Activated CD4-positive, alpha-beta T cell treated with anti-CD3 and anti-CD28 coated beads, Interleukin-2, amount 10 ng/mL, durations not matched to agents 24 days and 14 days (primary cell): ENCODE measurements around the gene ANKRD1. TPM values are rescaled to one million over a fixed set of nuclear protein-coding genes. Genes with fewer than 3 reads are reported as not detected.
"Not testable (repeated sequence)": the region's sequence is repeated elsewhere in the genome, so short reads cannot be mapped to it uniquely, and the experiment has no call there.

ENCODE experiments used
- DNase-seq: peaks from one replicate; pipeline ENCODE4 v3.0.0; 2022
- H3K27ac Mint-ChIP-seq: one replicate; pipeline ENCODE4 v1.8.0; 2022; ENCODE audit warnings: mild to moderate bottlenecking, mixed read lengths
- H3K27me3 Mint-ChIP-seq: one replicate; pipeline ENCODE4 v1.8.0; 2022; ENCODE audit warnings: mixed read lengths
- H3K36me3 Mint-ChIP-seq: one replicate; pipeline ENCODE4 v1.8.0; 2022; ENCODE audit warnings: low read depth, mild to moderate bottlenecking, mixed read lengths
- H3K4me1 Mint-ChIP-seq: one replicate; pipeline ENCODE4 v1.8.0; 2021; ENCODE audit warnings: mixed read lengths
- H3K4me3 Mint-ChIP-seq: one replicate; pipeline ENCODE4 v1.8.0; 2022; ENCODE audit warnings: mild to moderate bottlenecking, moderate library complexity, mixed read lengths
- H3K9me3 Mint-ChIP-seq: one replicate; pipeline ENCODE4 v1.8.0; 2021; ENCODE audit warnings: mixed read lengths
- intact Hi-C: fragments of 100-400 bp; cut with micrococcal nuclease; formaldehyde crosslinking; loops from one replicate; pipeline ENCODE4 v1.15.1; 2023
- total RNA-seq: library from RNA; stranded (reverse); gene quantifications from 2 replicates; pipeline ENCODE4 v1.2.3, GENCODE V29; 2022

ANKRD1 gene
- total RNA-seq, 1 donor from 2014 or later = not detected

DNA sequence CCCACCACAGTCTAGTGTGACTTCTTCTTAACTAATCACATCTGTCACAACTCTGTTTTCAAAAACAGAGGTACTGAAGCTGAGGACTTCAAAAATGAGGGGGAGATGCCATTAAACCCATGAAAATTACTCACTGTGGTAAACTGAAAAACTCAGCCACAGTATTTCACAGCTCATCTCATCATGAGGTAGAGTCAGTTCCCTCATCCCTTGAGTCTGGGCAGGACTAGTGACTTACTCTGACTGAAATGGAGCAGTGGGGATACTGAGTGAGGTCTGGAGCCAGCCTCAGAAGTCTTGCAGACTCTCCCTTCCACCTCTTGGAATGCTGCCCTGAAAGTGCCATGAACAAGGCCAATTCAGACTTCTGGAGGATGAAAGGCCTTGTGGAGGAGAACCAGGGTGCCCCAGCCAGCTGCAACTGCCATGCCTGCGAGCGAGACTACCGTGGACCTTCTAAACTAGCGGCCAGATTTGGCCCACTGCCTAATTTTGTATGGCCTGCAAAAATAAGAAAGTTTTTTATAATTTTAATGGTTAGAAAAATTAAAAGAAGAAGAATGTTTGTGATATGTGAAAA, 24.7 kb upstream of the ANKRD1 start:
- H3K4me1 Mint-ChIP-seq = peaks cover 16% of the 10 kb centered on the region
- no peak overlapping the region for H3K4me3 Mint-ChIP-seq
- no peak for DNase-seq
- H3K36me3 Mint-ChIP-seq = no peaks in the 10 kb centered on the region
- no peak overlapping the region for H3K27ac Mint-ChIP-seq
- no peaks in the 10 kb centered on the region for H3K27me3 Mint-ChIP-seq
- intact Hi-C loops = no loop called here
- no peaks in the 10 kb centered on the region for H3K9me3 Mint-ChIP-seq

DNA sequence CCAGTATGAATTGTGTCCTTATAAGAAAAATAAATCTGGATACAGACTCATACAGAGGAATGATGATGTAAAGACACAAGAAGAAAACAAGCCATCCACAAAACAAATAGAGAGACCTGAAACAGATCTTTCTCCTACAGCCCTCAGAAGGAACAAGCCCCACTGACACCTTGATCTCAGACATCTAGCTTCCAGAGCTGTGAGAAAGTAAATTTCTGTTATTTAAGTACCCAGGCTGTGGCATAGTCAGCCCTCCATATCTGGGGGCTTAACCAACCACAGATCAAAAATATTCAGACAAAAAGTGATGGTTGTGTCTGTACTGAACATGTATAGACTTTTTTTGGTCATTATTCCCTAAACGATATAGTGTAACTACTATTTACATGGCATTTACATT, 23.9 kb upstream of the ANKRD1 start:
- H3K4me3 Mint-ChIP-seq = no peak overlapping the region
- no peaks in the 10 kb centered on the region for H3K27me3 Mint-ChIP-seq
- no peak overlapping the region for H3K27ac Mint-ChIP-seq
- intact Hi-C loops = no loop called here
- peaks cover 16% of the 10 kb centered on the region for H3K4me1 Mint-ChIP-seq
- DNase-seq = no peak
- no peaks in the 10 kb centered on the region for H3K36me3 Mint-ChIP-seq
- H3K9me3 Mint-ChIP-seq = no peaks in the 10 kb centered on the region

DNA sequence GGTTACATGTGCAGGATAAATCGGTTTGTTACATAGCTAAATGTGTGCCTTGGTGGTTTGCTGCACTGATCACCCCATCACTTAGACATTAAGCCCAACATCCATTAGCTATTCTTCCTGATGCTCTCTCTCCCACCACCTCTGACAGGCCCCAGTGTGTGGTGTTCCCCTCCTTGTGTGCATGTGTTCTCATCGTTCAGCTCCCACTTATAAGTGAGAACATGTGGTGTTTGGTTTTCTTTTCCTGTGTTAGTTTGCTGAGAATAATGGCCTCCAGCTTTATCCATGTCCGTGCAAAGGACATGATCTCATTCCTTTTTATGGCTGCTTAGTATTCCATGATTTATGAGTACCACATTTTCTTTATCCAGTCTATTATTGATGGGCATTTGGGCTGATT, 22.1 kb upstream of the ANKRD1 start:
- H3K9me3 Mint-ChIP-seq, H3K27me3 Mint-ChIP-seq: not testable (repeated sequence)
- peaks cover 16% of the 10 kb centered on the region for H3K4me1 Mint-ChIP-seq

DNA sequence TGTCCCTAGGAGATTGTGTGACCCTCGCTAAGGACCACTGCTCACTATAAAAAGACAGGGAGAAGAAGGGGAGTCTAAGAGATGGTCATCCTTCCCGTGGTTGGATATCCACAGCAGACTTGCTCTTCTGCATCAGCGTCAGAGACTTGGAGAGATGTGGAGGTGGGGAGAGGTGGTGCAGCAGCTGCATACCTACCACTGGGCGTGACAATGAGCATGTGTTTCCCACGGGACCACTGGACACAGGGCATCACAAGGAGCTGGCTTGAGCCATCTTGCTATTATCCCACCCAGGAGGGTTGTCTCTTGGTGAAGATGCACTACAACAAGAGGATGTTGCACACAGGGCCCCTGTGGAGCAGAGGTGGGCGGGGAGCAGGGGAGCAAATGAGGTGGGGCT, 18.8 kb upstream of the ANKRD1 start:
- intact Hi-C loops = no loop called here
- Mint-ChIP-seq H3K27me3 (peaks cover 2% of the 10 kb centered on the region), H3K9me3 (no peaks in the 10 kb centered on the region), H3K4me3 (no peak overlapping the region), H3K36me3 (no peaks in the 10 kb centered on the region), H3K27ac (no peak overlapping the region), H3K4me1 (peaks cover 9% of the 10 kb centered on the region)
- DNase-seq = no peak

More for the DNA sequence above, 22.1 kb upstream of the ANKRD1 start:
- intact Hi-C loops, H3K27ac Mint-ChIP-seq, H3K4me3 Mint-ChIP-seq, H3K36me3 Mint-ChIP-seq, DNase-seq: not testable (repeated sequence)

DNA sequence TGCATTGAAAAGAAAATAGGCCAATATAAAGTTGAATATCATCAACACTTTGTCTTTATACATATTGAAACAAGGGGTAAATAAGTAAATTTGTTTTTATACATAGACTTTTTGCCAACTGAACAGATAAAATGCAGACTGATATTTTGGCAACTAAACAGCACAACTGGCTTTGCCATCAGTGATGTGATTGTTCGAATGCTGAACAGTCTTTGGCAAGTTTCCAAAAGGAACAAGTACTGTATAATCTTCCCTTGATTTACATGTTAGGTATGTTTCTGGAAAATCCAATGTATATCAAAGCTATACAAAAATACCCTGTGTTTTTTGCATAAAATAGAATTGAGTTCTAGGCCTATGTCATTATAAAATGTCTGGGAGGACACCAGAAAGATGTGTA, 18.2 kb upstream of the ANKRD1 start:
- no peak for DNase-seq
- Mint-ChIP-seq H3K27me3 (peaks cover 2% of the 10 kb centered on the region), H3K4me1 (peaks cover 9% of the 10 kb centered on the region)

DNA sequence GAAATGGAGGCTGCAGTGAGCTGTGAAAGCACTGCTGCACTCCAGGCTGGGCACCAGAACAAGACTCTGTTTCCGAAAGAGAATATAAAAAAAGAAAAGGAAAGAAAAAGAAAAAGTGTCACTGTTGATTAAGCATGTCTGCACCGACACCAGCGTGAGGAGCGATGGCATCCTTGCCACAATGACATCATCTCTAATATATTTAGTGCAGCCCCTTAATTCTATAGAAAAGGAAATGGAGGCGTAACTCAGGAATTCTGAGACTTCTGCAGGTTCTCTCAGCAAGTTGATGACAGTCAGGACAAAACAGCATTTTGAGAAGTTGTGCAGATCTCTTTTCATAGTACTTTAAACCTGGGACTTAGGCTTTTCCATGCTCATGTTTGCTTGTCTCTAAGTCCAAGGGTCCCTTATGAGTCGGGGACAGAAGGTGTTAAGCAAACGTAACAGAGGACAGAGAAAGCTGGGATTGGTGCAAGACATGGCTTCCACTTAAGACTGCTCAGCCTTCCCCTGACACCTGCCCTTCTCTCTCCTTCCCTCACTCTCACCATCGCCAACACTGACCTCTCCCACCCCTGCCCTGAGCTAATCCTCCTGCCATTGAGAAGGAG, 16.9 kb upstream of the ANKRD1 start:
- Mint-ChIP-seq H3K9me3 (no peaks in the 10 kb centered on the region), H3K4me3 (no peak overlapping the region), H3K27me3 (peaks cover 10% of the 10 kb centered on the region), H3K4me1 (peaks cover 7% of the 10 kb centered on the region), H3K27ac (no peak overlapping the region), H3K36me3 (no peaks in the 10 kb centered on the region)
- DNase-seq = no peak
- intact Hi-C loops = no loop called here

More for the DNA sequence above, 18.2 kb upstream of the ANKRD1 start:
- no peak overlapping the region for H3K27ac Mint-ChIP-seq
- H3K9me3 Mint-ChIP-seq = no peaks in the 10 kb centered on the region
- H3K36me3 Mint-ChIP-seq = no peaks in the 10 kb centered on the region
- no peak overlapping the region for H3K4me3 Mint-ChIP-seq
- intact Hi-C loops = no loop called here

DNA sequence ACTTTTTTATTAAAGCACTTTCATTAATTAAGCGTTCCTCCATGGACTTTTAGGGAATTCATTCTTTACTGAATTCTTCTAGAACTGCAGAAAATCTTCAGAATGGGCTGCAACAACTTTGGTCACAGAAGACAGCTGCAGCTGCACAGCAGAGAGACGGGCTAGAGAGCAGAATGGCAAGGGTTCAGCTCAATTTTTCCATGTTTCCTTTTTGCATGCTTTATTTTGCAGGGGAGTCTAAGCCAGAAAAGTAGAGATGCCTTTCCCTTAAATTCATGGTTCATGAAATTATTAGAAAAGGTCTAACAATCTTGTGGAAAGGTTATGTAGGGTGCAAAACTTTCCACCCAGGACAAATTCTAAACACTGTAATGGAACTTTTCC, 15.4 kb upstream of the ANKRD1 start:
- H3K9me3 Mint-ChIP-seq = no peaks in the 10 kb centered on the region
- H3K36me3 Mint-ChIP-seq = no peaks in the 10 kb centered on the region
- intact Hi-C loops = no loop called here
- no peak for DNase-seq
- no peak overlapping the region for H3K27ac Mint-ChIP-seq
- H3K4me3 Mint-ChIP-seq = no peak overlapping the region
- peaks cover 15% of the 10 kb centered on the region for H3K27me3 Mint-ChIP-seq
- H3K4me1 Mint-ChIP-seq = peaks cover 7% of the 10 kb centered on the region

DNA sequence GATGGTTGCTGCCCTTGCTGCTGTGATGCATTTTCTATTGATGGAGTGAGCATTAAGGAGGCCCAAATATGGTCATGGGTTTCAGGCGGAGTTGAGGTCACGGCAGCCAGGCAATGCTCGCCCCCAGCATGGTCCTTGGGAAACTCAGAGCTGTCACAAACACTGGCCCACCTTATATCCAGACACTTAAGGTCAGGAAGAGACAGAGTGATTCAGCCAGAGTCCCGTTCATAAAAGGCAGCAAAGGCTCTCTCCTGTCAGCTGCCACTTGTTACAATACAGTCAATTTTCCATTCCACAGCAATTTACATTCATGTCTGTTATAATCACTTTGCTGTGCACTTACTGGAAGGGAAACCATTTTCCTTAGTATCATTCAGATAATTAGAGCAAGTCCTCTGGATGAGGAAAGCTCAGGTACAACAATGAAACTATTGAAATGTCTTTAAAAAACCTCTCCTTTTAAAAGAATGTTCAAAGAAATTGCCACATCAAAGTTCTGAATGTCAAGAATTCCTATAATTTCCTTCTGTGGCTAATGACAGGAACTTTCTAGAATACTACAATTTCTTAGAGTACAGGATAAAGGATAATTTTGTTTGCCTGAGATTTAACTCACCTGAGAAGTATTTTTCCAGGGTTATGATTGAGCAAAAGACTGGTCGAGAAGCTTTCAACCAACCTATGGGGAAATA, 14.8 kb upstream of the ANKRD1 start:
- H3K9me3 Mint-ChIP-seq = no peaks in the 10 kb centered on the region
- no peak for DNase-seq
- H3K27ac Mint-ChIP-seq = no peak overlapping the region
- no peak overlapping the region for H3K4me3 Mint-ChIP-seq
- intact Hi-C loops = no loop called here
- peaks cover 7% of the 10 kb centered on the region for H3K4me1 Mint-ChIP-seq
- peaks cover 15% of the 10 kb centered on the region for H3K27me3 Mint-ChIP-seq
- no peaks in the 10 kb centered on the region for H3K36me3 Mint-ChIP-seq

DNA sequence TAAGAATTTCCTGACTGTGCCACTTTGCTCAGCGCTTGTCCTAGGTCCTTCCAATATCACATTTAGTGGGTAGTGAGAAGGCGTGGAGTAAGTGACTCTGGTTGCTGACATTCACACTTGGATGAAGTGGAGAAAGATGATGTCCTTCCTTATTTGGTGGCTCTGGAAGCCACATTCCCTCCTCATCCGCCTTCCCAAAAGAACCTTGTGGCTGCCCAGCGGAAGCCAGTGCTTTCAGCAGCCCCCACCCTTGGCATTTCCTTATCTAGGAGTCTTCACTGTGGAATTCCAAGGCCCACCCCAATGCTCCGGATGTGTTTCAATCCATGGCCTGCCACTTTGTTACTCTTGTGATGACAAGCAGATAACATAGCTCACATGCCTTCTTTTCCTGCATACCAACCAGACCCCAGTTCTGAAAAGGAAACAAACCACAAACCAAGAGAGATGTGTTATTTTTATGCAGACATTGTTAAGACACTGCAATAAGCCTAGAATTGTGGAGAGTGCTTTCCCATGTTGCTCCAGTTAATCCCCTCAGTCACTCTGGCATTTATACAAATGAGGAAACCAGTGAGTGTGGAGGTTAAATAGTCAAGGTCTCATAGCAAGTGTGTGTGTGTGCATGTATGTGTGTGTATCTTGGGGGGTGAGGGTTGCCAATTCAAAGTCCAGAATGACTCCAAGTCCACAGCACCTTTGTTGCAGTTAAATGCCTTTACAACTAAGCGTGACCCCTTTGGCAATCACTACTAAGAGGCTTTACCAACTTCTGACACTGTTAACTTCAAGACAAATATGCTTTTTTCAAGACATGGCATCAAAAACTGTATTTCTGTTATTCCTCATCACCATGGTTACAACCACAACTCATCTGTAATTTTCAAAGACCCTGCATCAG, 10.3 kb upstream of the ANKRD1 start:
- intact Hi-C loops = no loop called here
- DNase-seq = no peak

DNA sequence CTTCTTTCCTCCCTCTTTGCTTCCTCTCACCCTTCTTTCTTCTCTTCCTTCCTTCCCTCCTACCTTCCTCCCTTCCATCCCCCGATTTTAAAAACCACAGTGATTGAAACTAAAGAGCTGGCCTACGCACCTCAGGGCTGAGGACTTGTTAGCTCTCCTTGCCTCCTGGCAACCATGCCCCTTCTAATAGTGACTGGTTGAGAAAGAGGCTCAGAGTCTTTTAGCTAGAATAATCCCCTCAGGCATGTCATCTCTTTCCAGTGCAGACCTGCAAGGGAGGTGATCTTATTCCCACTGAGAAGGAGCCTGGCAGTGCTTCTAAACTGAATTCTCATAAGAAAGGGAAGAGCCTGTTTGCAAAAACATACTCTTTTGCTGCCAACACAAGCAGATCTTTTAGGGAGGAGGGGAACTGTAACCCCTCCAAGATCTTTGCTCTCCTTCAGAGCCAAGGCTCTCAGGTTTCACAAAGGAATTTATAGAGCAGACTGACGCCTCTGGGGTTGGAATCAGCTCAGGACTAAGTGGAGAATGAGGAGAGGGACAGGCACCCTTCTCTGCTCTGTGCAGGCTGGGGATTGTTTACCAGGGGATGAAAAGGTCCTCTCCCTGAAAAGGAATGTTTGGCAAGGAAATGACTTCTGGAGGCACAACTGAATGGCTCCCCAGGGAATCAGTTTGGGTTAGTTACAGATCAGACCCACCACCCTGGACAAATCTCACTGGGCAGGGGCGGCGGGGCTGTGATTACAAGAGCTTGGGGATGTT, 9.4 kb upstream of the ANKRD1 start:
- peaks cover 4% of the 10 kb centered on the region for H3K4me1 Mint-ChIP-seq
- intact Hi-C loops = no loop called here
- peaks cover 38% of the 10 kb centered on the region for H3K27me3 Mint-ChIP-seq
- H3K27ac Mint-ChIP-seq = no peak overlapping the region
- DNase-seq = no peak
- H3K36me3 Mint-ChIP-seq = no peaks in the 10 kb centered on the region
- H3K9me3 Mint-ChIP-seq = no peaks in the 10 kb centered on the region
- no peak overlapping the region for H3K4me3 Mint-ChIP-seq

More for the DNA sequence above, 10.3 kb upstream of the ANKRD1 start:
- no peaks in the 10 kb centered on the region for H3K36me3 Mint-ChIP-seq
- no peak overlapping the region for H3K27ac Mint-ChIP-seq
- peaks cover 7% of the 10 kb centered on the region for H3K4me1 Mint-ChIP-seq
- H3K27me3 Mint-ChIP-seq = peaks cover 36% of the 10 kb centered on the region
- no peaks in the 10 kb centered on the region for H3K9me3 Mint-ChIP-seq
- no peak overlapping the region for H3K4me3 Mint-ChIP-seq

DNA sequence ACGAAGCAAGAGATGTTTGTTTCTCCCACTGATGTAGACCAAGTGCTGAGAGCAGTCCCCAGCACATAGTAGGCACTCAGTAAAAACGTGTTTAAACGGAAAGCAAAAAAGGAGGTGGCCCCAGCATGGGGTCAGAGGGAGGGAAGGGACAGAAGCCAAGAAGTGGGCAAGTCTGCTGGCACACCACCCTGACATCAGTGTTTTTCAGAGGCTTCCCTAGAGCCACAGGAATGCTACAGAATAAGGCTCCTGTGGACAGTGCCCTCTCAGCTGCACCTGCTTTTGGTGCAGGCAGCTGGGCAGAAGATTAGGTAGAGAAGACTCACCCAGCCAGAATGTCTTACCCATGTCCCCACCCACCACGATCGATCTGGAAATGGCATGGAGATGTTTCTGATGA, 8.3 kb upstream of the ANKRD1 start:
- H3K4me1 Mint-ChIP-seq = no peaks in the 10 kb centered on the region
- no peak overlapping the region for H3K27ac Mint-ChIP-seq
- H3K27me3 Mint-ChIP-seq = peaks cover 41% of the 10 kb centered on the region
- intact Hi-C loops = no loop called here
- H3K36me3 Mint-ChIP-seq = no peaks in the 10 kb centered on the region
- H3K4me3 Mint-ChIP-seq = no peak overlapping the region
- no peak for DNase-seq
- H3K9me3 Mint-ChIP-seq = no peaks in the 10 kb centered on the region

DNA sequence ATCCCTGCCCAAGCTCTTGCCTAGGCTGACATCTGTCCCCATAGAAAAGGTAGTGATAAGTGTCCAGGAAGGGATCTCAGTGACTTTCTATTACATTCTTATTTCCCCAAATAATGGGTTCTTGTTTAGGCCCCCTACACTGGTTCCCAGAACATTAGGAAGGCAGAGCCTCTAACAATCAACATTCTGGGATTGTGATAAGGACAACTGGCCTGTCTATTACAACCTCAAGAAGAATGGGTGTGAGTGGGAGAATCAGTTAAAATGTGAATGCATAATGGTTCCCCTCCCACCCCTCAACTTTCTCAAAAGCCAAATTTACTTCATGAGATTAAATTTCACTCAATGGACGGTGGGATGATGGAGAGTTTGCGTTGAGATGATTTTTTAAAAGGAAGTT, 6.4 kb upstream of the ANKRD1 start:
- Mint-ChIP-seq H3K4me1 (no peaks in the 10 kb centered on the region), H3K9me3 (no peaks in the 10 kb centered on the region), H3K27me3 (peaks cover 42% of the 10 kb centered on the region), H3K27ac (no peak overlapping the region), H3K36me3 (no peaks in the 10 kb centered on the region), H3K4me3 (no peak overlapping the region)
- DNase-seq = no peak
- intact Hi-C loops = no loop called here
